Activated T-cell treated with anti-CD3 and anti-CD28 coated beads, Interleukin-2, amount 50 U/mL, for 24 hours (primary cell): ENCODE measurements around the gene CACNA1B.

Experiments
- DNase-seq: peaks from one replicate; pipeline ENCODE4 v3.0.0-alpha.2; 2020
- H3K27ac Mint-ChIP-seq: 2 replicates; pipeline ENCODE4 v1.8.0; 2020; ENCODE audit warnings: mild to moderate bottlenecking, mixed read lengths
- H3K27me3 Mint-ChIP-seq: 2 replicates; pipeline ENCODE4 v1.8.0; 2020; ENCODE audit warnings: mixed read lengths
- H3K36me3 Mint-ChIP-seq: 2 replicates; pipeline ENCODE4 v1.8.0; 2020; ENCODE audit warnings: low read depth, mixed read lengths
- H3K4me1 Mint-ChIP-seq: 2 replicates; pipeline ENCODE4 v1.8.0; 2020; ENCODE audit warnings: low read depth, mixed read lengths
- H3K4me3 Mint-ChIP-seq: 2 replicates; pipeline ENCODE4 v1.8.0; 2020; ENCODE audit warnings: mild to moderate bottlenecking, moderate library complexity, mixed read lengths
- H3K9me3 Mint-ChIP-seq: 2 replicates; pipeline ENCODE4 v1.8.0; 2020; ENCODE audit warnings: mixed read lengths

The CACNA1B gene

GRCh38 chr9:137891588-137892423 lies 14.2 kb downstream of the CACNA1B start:
- Mint-ChIP-seq H3K36me3 (no peaks in the 10 kb centered on the region), H3K27me3 (no peaks in the 10 kb centered on the region), H3K27ac (no peak overlapping the region), H3K4me1 (no peaks in the 10 kb centered on the region), H3K9me3 (no peaks in the 10 kb centered on the region), H3K4me3 (no peak overlapping the region)
- peak; percentile 17 for DNase-seq

DNA sequence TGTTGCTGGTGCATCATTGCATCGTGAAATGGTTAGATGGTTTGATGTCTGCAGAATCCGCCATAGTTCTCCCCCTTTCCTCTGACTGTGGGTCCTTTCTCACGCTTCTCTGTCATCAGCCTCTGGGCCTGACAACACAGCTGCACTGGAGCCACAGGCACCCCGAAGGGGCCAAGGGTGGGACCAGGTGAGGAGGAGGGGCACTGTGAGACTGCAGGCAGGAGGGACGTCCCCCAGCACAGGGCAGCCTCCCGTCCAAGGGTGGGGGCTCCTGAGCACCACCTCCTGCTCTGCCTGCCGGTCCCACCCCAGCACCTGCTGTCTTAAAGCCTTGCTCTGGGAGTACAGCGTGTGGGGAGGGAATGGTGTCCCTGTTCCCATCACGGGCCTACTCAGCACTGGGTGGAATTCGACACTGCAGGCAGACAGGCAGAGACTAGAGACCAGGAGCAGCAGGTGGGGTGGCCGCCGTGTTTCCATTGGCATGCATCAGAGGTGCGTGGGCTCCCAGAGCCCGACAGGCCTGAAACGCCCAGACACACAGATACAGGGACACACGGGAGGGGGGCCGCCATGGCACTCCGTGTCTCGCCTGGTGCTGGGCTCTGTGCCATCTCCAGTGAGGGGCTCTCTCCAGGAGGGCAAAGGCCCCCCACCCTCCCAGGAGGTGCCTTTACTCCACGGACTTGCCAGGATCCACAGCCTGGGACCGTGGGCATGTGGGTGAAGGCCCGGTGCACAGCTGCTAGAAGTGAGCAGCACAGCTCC lies 15.0 kb downstream of the CACNA1B start:
- H3K4me1 Mint-ChIP-seq, result no peaks in the 10 kb centered on the region
- H3K36me3 Mint-ChIP-seq, result no peaks in the 10 kb centered on the region

GRCh38 chr9:137893670-137894069 lies 16.1 kb downstream of the CACNA1B start:
- H3K9me3 Mint-ChIP-seq, result peaks cover 5% of the 10 kb centered on the region
- H3K4me1 Mint-ChIP-seq, result no peaks in the 10 kb centered on the region
- H3K4me3 Mint-ChIP-seq, result no peak overlapping the region
- H3K27ac Mint-ChIP-seq, result no peak overlapping the region
- no peaks in the 10 kb centered on the region for H3K27me3 Mint-ChIP-seq
- H3K36me3 Mint-ChIP-seq, result no peaks in the 10 kb centered on the region
- DNase-seq, result no peak

More for the DNA sequence above, 15.0 kb downstream of the CACNA1B start:
- H3K27ac Mint-ChIP-seq, result no peak overlapping the region
- no peak overlapping the region for H3K4me3 Mint-ChIP-seq
- H3K9me3 Mint-ChIP-seq, result no peaks in the 10 kb centered on the region
- no peaks in the 10 kb centered on the region for H3K27me3 Mint-ChIP-seq
- DNase-seq, result peak; percentile 21

GRCh38 chr9:137899551-137900360 lies 22.2 kb downstream of the CACNA1B start:
- no peak overlapping the region for H3K4me3 Mint-ChIP-seq
- H3K4me1 Mint-ChIP-seq, result no peaks in the 10 kb centered on the region
- peaks cover 24% of the 10 kb centered on the region for H3K27me3 Mint-ChIP-seq
- peaks cover 5% of the 10 kb centered on the region for H3K9me3 Mint-ChIP-seq
- no peak for DNase-seq
- no peaks in the 10 kb centered on the region for H3K36me3 Mint-ChIP-seq
- no peak overlapping the region for H3K27ac Mint-ChIP-seq

DNA sequence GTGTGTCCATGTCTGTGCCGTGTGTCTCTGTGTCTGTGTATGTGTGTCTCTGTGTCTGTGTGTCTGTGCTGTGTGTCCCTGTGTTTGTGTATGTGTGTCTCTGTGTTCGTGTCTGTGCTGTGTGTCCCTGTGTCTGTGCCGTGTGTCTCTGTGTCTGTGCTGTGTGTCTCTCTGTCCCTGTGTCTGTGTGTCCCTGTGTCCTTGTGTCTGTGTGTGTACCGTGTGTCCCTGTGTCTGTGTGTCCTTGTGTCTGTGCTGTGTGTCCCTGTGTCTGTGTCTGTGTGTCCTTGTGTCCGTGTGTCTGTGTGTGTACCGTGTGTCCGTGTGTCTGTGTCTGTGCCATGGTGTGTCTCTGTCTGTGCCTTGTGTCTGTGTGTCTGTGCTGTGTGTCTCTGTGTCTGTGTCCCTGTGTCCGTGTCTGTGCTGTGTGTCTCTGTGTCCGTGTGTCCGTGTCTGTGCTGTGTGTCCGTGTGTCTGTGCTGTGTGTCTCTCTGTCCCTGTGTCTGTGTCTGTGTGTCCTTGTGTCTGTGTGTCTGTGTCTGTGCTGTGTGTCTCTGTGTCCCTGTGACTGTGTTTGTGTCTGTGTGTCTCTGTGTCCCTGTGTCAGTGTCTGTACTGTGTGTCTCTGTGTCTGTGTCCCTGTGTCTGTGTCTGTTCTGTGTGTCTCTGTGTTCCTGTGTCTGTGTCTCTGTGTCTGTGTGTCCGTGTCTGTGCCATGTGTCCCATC lies 23.2 kb downstream of the CACNA1B start:
- Mint-ChIP-seq H3K27me3 (peaks cover 25% of the 10 kb centered on the region), H3K9me3 (peaks cover 5% of the 10 kb centered on the region), H3K4me1 (no peaks in the 10 kb centered on the region), H3K4me3 (no peak overlapping the region), H3K36me3 (no peaks in the 10 kb centered on the region), H3K27ac (no peak overlapping the region)
- no peak for DNase-seq

- Mint-ChIP-seq H3K27me3 (peaks cover 34% of the 10 kb centered on the region), H3K36me3 (no peaks in the 10 kb centered on the region), H3K4me3 (no peak overlapping the region), H3K9me3 (peaks cover 5% of the 10 kb centered on the region), H3K27ac (no peak overlapping the region), H3K4me1 (no peaks in the 10 kb centered on the region)
- no peak for DNase-seq
Measured at GRCh38 chr9:137902646-137903045, 25.1 kb downstream of the CACNA1B start.

DNA sequence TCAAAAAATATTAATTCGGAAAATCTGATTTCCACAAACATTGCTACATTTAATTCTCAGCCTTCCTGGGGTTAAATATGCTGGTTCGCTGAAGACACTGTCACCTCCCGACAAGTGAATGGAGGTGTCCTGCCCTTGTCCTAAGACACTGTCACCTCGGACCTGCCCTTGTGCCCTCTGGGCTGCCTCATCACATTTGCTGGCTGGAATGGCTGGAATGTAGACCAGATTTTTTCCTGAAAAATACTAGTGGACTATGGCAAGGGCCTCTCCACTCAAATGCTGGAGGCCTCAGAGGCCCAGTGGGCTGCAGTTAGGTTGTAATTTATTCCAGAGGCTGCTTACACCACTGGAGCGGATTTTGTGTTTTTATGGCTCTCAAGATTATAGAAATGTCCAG lies 28.2 kb downstream of the CACNA1B start:
- Mint-ChIP-seq H3K4me3 (no peak overlapping the region), H3K9me3 (no peaks in the 10 kb centered on the region), H3K27ac (no peak overlapping the region), H3K36me3 (no peaks in the 10 kb centered on the region), H3K27me3 (peaks cover 34% of the 10 kb centered on the region), H3K4me1 (no peaks in the 10 kb centered on the region)
- no peak for DNase-seq

DNA sequence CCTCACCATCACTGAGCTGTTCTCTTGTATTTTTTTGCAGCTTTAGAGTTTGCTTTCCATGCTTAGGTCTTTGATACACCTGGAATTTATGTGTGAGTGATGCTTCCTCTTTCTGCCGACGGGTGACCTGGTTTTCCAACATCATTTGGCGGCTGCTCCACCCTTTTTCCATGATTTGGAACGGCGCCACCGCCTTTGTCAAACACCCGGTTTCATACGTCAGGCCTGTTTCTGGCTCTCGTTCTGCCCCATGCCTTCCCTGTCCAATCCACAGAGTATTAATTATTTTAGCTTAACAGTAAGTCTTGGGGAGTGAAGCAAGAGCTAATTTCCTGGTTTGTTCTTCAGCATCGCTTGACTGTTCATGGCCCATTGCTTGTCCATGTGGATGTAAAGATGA lies 30.2 kb downstream of the CACNA1B start:
- H3K9me3 Mint-ChIP-seq, result no peaks in the 10 kb centered on the region
- H3K27me3 Mint-ChIP-seq, result peaks cover 36% of the 10 kb centered on the region
- no peak overlapping the region for H3K4me3 Mint-ChIP-seq
- H3K36me3 Mint-ChIP-seq, result no peaks in the 10 kb centered on the region
- DNase-seq, result no peak
- H3K27ac Mint-ChIP-seq, result no peak overlapping the region
- no peaks in the 10 kb centered on the region for H3K4me1 Mint-ChIP-seq

- H3K36me3 Mint-ChIP-seq, result no peaks in the 10 kb centered on the region
- DNase-seq, result no peak
- no peak overlapping the region for H3K4me3 Mint-ChIP-seq
- no peaks in the 10 kb centered on the region for H3K4me1 Mint-ChIP-seq
- H3K27me3 Mint-ChIP-seq, result peaks cover 15% of the 10 kb centered on the region
- no peaks in the 10 kb centered on the region for H3K9me3 Mint-ChIP-seq
- H3K27ac Mint-ChIP-seq, result no peak overlapping the region
Measured at GRCh38 chr9:137912671-137913070, 35.1 kb downstream of the CACNA1B start.

DNA sequence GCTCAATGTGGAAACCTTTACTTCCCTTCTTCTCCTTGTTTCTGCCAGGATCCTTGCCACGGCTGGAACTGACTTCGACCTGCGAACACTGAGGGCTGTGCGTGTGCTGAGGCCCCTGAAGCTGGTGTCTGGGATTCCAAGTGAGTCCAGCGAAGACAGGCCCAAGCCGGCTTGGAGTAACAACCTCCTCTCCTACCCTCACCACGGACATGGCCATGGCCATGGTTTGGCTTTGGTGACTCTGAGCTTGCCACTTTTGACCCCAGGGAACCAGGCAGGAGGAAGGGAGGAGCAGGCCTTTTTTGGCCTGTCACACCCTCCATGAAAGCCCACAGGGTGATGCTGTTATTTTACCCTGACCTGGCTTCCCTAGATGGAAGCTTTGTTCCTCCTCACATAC lies 35.5 kb downstream of the CACNA1B start:
- H3K4me1 Mint-ChIP-seq, result no peaks in the 10 kb centered on the region
- no peak overlapping the region for H3K4me3 Mint-ChIP-seq
- no peak overlapping the region for H3K27ac Mint-ChIP-seq
- no peaks in the 10 kb centered on the region for H3K36me3 Mint-ChIP-seq
- H3K27me3 Mint-ChIP-seq, result peaks cover 15% of the 10 kb centered on the region
- no peaks in the 10 kb centered on the region for H3K9me3 Mint-ChIP-seq
- DNase-seq, result no peak

GRCh38 chr9:137913771-137914767 lies 36.5 kb downstream of the CACNA1B start:
- Mint-ChIP-seq H3K27me3 (peaks cover 15% of the 10 kb centered on the region), H3K9me3 (no peaks in the 10 kb centered on the region), H3K4me1 (no peaks in the 10 kb centered on the region), H3K36me3 (no peaks in the 10 kb centered on the region), H3K27ac (no peak overlapping the region), H3K4me3 (no peak overlapping the region)
- DNase-seq, result no peak

GRCh38 chr9:137916540-137916939 lies 39.0 kb downstream of the CACNA1B start:
- Mint-ChIP-seq H3K9me3 (no peaks in the 10 kb centered on the region), H3K4me1 (no peaks in the 10 kb centered on the region), H3K27me3 (peaks cover 14% of the 10 kb centered on the region), H3K4me3 (no peak overlapping the region), H3K36me3 (no peaks in the 10 kb centered on the region), H3K27ac (no peak overlapping the region)
- DNase-seq, result no peak

DNA sequence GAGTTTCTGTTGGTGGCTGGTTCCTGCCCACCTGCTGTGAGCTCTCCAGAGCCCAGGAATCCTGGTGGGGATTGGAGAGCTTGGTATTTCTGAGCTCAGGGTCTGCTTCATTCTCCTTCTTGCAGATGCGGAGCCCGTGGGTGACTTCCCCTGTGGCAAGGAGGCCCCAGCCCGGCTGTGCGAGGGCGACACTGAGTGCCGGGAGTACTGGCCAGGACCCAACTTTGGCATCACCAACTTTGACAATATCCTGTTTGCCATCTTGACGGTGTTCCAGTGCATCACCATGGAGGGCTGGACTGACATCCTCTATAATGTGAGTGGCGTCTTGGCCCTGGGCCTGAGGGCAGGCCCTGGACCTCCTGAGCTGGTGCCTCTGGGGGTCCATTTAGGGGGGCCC lies 39.5 kb downstream of the CACNA1B start:
- Mint-ChIP-seq H3K36me3 (no peaks in the 10 kb centered on the region), H3K9me3 (no peaks in the 10 kb centered on the region), H3K4me1 (no peaks in the 10 kb centered on the region), H3K27ac (no peak overlapping the region), H3K4me3 (no peak overlapping the region), H3K27me3 (peaks cover 10% of the 10 kb centered on the region)
- no peak for DNase-seq
